ENCODE data around the gene DCDC2B. TPM values are rescaled to one million over a fixed set of nuclear protein-coding genes. Genes with fewer than 3 reads are reported as not detected.

DCDC2B gene
- total and polyA plus RNA-seq, 9 of the 15 experiments (the other 6 are each of a cell fraction or from before 2014, with no cell fraction given) = not detected

DNA sequence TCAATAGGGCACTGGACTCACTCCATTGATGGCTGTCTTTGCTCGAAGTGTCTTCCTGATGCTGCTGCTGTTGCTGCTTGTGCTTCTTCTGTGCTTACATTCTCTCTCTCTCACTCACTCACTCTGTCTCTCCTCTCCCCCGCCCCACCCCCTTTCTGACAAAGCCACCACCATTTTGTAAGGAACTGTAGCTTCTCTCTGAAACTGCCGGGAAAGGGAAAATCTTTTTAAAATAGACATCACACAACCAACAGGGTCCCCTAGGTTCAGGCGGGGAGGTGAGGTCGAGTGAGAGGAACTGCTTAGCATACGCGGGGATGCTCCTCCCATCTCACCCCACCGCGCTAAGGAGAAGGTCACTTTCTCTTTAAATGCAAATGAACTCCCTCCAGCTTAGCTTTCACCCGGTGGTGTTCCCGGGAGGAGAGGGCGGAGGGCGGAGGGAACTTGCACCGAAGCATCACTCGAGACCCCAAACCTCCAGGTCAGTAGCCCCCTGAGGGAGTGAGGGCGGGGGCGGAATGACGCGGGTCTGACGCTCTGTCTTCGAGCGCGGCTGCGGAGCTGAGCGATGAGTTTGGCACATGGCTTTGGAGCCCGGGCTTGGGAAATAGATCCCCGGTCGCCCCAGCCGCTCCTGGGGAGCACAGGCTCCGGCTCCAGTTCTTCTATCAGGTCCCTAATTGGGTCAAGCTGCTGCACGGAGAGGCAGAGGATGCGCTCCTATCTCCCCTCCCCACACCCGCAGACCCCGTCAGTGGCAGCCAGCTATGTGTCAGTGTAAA, 8.5 kb upstream of the DCDC2B start, which contains the start of gene CCDC28B (continued):
- TF ChIP-seq, protein P1, sequence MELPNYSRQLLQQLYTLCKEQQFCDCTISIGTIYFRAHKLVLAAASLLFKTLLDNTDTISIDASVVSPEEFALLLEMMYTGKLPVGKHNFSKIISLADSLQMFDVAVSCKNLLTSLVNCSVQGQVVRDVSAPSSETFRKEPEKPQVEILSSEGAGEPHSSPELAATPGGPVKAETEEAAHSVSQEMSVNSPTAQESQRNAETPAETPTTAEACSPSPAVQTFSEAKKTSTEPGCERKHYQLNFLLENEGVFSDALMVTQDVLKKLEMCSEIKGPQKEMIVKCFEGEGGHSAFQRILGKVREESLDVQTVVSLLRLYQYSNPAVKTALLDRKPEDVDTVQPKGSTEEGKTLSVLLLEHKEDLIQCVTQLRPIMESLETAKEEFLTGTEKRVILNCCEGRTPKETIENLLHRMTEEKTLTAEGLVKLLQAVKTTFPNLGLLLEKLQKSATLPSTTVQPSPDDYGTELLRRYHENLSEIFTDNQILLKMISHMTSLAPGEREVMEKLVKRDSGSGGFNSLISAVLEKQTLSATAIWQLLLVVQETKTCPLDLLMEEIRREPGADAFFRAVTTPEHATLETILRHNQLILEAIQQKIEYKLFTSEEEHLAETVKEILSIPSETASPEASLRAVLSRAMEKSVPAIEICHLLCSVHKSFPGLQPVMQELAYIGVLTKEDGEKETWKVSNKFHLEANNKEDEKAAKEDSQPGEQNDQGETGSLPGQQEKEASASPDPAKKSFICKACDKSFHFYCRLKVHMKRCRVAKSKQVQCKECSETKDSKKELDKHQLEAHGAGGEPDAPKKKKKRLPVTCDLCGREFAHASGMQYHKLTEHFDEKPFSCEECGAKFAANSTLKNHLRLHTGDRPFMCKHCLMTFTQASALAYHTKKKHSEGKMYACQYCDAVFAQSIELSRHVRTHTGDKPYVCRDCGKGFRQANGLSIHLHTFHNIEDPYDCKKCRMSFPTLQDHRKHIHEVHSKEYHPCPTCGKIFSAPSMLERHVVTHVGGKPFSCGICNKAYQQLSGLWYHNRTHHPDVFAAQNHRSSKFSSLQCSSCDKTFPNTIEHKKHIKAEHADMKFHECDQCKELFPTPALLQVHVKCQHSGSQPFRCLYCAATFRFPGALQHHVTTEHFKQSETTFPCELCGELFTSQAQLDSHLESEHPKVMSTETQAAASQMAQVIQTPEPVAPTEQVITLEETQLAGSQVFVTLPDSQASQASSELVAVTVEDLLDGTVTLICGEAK (IDR thresholded peaks at IDR 0.05) = 0 out of 2 replicates have a peak, but pooled peaks have one; percentile 24
- TF ChIP-seq, protein P1 (CRISPR knock-in tag; IDR thresholded peaks at IDR 0.05) = no peak
- TF ChIP-seq ZNF764 (CRISPR knock-in tag; IDR thresholded peaks at IDR 0.05; ENCODE audit: low read depth) = no peak
- TF ChIP-seq IRF2 (CRISPR knock-in tag; IDR thresholded peaks at IDR 0.05) = no peak
- TF ChIP-seq, protein P2, sequence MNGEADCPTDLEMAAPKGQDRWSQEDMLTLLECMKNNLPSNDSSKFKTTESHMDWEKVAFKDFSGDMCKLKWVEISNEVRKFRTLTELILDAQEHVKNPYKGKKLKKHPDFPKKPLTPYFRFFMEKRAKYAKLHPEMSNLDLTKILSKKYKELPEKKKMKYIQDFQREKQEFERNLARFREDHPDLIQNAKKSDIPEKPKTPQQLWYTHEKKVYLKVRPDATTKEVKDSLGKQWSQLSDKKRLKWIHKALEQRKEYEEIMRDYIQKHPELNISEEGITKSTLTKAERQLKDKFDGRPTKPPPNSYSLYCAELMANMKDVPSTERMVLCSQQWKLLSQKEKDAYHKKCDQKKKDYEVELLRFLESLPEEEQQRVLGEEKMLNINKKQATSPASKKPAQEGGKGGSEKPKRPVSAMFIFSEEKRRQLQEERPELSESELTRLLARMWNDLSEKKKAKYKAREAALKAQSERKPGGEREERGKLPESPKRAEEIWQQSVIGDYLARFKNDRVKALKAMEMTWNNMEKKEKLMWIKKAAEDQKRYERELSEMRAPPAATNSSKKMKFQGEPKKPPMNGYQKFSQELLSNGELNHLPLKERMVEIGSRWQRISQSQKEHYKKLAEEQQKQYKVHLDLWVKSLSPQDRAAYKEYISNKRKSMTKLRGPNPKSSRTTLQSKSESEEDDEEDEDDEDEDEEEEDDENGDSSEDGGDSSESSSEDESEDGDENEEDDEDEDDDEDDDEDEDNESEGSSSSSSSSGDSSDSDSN (IDR thresholded peaks at IDR 0.05; ENCODE audit: borderline replicate concordance in 1 of 2, low read depth in 2 of 2, low read length in 2 of 2) = peak; percentile 3 to 26; a peak in 2 of 4 replicates
- TF ChIP-seq ZNF146 (CRISPR knock-in tag; IDR thresholded peaks at IDR 0.05; ENCODE audit: unreplicated experiment) = no peak
- TF ChIP-seq NUFIP1 (IDR thresholded peaks at IDR 0.05; ENCODE audit: partially characterized antibody) = no peak
- TF ChIP-seq, protein P3, sequence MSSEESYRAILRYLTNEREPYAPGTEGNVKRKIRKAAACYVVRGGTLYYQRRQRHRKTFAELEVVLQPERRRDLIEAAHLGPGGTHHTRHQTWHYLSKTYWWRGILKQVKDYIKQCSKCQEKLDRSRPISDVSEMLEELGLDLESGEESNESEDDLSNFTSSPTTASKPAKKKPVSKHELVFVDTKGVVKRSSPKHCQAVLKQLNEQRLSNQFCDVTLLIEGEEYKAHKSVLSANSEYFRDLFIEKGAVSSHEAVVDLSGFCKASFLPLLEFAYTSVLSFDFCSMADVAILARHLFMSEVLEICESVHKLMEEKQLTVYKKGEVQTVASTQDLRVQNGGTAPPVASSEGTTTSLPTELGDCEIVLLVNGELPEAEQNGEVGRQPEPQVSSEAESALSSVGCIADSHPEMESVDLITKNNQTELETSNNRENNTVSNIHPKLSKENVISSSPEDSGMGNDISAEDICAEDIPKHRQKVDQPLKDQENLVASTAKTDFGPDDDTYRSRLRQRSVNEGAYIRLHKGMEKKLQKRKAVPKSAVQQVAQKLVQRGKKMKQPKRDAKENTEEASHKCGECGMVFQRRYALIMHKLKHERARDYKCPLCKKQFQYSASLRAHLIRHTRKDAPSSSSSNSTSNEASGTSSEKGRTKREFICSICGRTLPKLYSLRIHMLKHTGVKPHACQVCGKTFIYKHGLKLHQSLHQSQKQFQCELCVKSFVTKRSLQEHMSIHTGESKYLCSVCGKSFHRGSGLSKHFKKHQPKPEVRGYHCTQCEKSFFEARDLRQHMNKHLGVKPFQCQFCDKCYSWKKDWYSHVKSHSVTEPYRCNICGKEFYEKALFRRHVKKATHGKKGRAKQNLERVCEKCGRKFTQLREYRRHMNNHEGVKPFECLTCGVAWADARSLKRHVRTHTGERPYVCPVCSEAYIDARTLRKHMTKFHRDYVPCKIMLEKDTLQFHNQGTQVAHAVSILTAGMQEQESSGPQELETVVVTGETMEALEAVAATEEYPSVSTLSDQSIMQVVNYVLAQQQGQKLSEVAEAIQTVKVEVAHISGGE (CRISPR knock-in tag; IDR thresholded peaks at IDR 0.05) = no peak
- TF ChIP-seq, protein P4, sequence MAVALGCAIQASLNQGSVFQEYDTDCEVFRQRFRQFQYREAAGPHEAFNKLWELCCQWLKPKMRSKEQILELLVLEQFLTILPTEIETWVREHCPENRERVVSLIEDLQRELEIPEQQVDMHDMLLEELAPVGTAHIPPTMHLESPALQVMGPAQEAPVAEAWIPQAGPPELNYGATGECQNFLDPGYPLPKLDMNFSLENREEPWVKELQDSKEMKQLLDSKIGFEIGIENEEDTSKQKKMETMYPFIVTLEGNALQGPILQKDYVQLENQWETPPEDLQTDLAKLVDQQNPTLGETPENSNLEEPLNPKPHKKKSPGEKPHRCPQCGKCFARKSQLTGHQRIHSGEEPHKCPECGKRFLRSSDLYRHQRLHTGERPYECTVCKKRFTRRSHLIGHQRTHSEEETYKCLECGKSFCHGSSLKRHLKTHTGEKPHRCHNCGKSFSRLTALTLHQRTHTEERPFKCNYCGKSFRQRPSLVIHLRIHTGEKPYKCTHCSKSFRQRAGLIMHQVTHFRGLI (CRISPR knock-in tag; IDR thresholded peaks at IDR 0.05) = no peak

Measured in K562 (cell line).